ENCODE measurements around the gene LRRC7. TPM values are rescaled to one million over a fixed set of nuclear protein-coding genes. Genes with fewer than 3 reads are reported as not detected.

Gene LRRC7
- polyA plus RNA-seq, 1 of the 3 experiments (the other 2 are of a cell fraction), result 0.02 TPM

DNA sequence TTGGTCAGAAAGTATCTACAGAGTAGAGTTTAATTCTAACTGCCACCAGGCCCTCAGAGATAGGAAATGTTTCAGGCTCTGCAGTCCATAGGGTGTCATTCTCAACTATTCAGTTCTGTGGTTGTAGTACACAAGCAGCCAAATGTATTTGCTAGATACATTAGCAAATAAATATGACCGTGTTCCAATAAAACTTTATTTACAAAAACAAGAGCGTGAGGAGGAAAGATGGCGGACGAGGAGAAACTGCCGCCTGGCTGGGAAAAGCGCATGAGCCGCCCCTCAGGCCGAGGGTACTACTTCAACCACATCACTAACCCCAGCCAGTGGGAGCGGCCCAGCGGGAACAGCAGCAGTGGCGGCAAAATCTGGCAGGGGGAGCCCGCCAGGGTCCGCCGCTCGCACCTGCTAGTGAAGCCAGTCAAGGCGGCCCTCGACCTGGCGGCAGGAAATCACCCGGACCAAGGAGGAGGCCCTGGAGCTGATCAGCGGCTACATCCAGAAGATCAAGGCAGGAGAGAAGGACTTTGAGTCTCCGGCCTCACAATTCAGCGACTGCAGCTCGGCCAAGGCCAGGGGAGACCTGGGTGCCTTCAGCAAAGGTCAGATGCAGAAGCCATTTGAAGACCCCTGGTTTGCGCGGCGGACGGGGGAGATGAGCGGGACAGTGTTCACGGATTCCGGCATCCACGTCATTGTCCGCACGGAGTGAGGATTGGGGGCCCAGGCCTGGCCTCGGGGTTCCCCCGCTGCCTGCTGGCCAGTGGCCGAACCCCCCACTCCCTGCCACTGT is 351.6 kb downstream of the LRRC7 start:
- H3K9ac ChIP-seq, result no peak overlapping the region
- no peak for TF ChIP-seq RFX5 (IDR thresholded peaks at IDR 0.05; ENCODE audit: low read length)
- TF ChIP-seq RCOR1 (IDR thresholded peaks at IDR 0.05; ENCODE audit: low read length), result no peak
- TF ChIP-seq CHD2 (IDR thresholded peaks at IDR 0.05; ENCODE audit: low read length, partially characterized antibody), result no peak
- TF ChIP-seq, protein P1, sequence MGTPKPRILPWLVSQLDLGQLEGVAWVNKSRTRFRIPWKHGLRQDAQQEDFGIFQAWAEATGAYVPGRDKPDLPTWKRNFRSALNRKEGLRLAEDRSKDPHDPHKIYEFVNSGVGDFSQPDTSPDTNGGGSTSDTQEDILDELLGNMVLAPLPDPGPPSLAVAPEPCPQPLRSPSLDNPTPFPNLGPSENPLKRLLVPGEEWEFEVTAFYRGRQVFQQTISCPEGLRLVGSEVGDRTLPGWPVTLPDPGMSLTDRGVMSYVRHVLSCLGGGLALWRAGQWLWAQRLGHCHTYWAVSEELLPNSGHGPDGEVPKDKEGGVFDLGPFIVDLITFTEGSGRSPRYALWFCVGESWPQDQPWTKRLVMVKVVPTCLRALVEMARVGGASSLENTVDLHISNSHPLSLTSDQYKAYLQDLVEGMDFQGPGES (IDR thresholded peaks at IDR 0.05; ENCODE audit: low read depth, low read length), result no peak
- no peak for TF ChIP-seq TCF12 (IDR thresholded peaks at IDR 0.05)
- no peak for TF ChIP-seq FOXJ3 (CRISPR knock-in tag; IDR thresholded peaks at IDR 0.05)
- TF ChIP-seq GABPA (IDR thresholded peaks at IDR 0.05; ENCODE audit: low read depth), result no peak
- TF ChIP-seq MXI1 (IDR thresholded peaks at IDR 0.05; ENCODE audit: low read depth, low read length), result no peak
- TF ChIP-seq REST (IDR thresholded peaks at IDR 0.05; ENCODE audit: low read depth, low read length), result no peak
- WGBS (ENCODE audit: low lambda C conversion rate), result 95% methylated on average over 18 of the region's 36 CpGs
- ChIA-PET CTCF (no interaction called here), POLR2A (no interaction called here)
- DNase-seq, result no peak
- no peak overlapping the region for H2AFZ ChIP-seq (ENCODE audit: low read depth)
- no peaks in the 10 kb centered on the region for H3K36me3 ChIP-seq (replicated peaks in 1 of 2; ENCODE audit: control insufficient read depth in 1 of 2, insufficient read depth in 2 of 2, low read length in 1 of 2)
- H3F3A ChIP-seq (replicated peaks; ENCODE audit: insufficient read depth), result peaks cover 3% of the 10 kb centered on the region
- H3K27me3 ChIP-seq (ENCODE audit: insufficient read depth), result no peaks in the 10 kb centered on the region
- H3K79me2 ChIP-seq (ENCODE audit: insufficient read depth), result no peaks in the 10 kb centered on the region
- no peaks in the 10 kb centered on the region for H4K20me1 ChIP-seq (ENCODE audit: insufficient read depth)
- H3K4me2 ChIP-seq, result no peak overlapping the region
- H3K27ac ChIP-seq (ENCODE audit: low read depth in 2 of 2, low read length in 1 of 2), result no peak overlapping the region
- peaks cover 0 to 10% of the 10 kb centered on the region in 2 experiments; a peak in 3 of 4 replicates for H3K4me1 ChIP-seq (ENCODE audit: control insufficient read depth in 1 of 2, insufficient read depth in 2 of 2, low read depth in 1 of 2, low read length in 1 of 2)
- no peaks in the 10 kb centered on the region for H3K9me2 ChIP-seq
- H3K4me3 ChIP-seq (ENCODE audit: low read depth in 2 of 2, low read length in 1 of 2), result no peak overlapping the region
- H3K9me3 ChIP-seq, result no peaks in the 10 kb centered on the region

- POLR2A ChIA-PET, result no interaction called here
Observed at GRCh38 chr1:69919922-69920273, 352.2 kb downstream of the LRRC7 start.

More at GRCh38 chr1:69919922-69920273, 352.2 kb downstream of the LRRC7 start:
- DNase-seq, result no peak
- no peak overlapping the region for H3K4me3 ChIP-seq (ENCODE audit: low read depth in 2 of 2, low read length in 1 of 2)
- H3K36me3 ChIP-seq (replicated peaks in 1 of 2; ENCODE audit: control insufficient read depth in 1 of 2, insufficient read depth in 2 of 2, low read length in 1 of 2), result no peaks in the 10 kb centered on the region
- H2AFZ ChIP-seq (ENCODE audit: low read depth), result no peak overlapping the region
- H3K79me2 ChIP-seq (ENCODE audit: insufficient read depth), result no peaks in the 10 kb centered on the region
- H3K4me1 ChIP-seq (ENCODE audit: control insufficient read depth in 1 of 2, insufficient read depth in 2 of 2, low read depth in 1 of 2, low read length in 1 of 2), result peaks cover 0 to 6% of the 10 kb centered on the region in 2 experiments; a peak in 3 of 4 replicates
- H3K9me3 ChIP-seq, result no peaks in the 10 kb centered on the region
- H4K20me1 ChIP-seq (ENCODE audit: insufficient read depth), result no peaks in the 10 kb centered on the region
- H3K4me2 ChIP-seq, result no peak overlapping the region
- H3K9ac ChIP-seq, result no peak overlapping the region
- CTCF ChIA-PET, result no interaction called here
- H3K27me3 ChIP-seq (ENCODE audit: insufficient read depth), result no peaks in the 10 kb centered on the region
- no peak overlapping the region for H3K27ac ChIP-seq (ENCODE audit: low read depth in 2 of 2, low read length in 1 of 2)
- peaks cover 3% of the 10 kb centered on the region for H3F3A ChIP-seq (replicated peaks; ENCODE audit: insufficient read depth)
- 83% methylated on average over 4 of the region's 6 CpGs for WGBS (ENCODE audit: low lambda C conversion rate)
- no peaks in the 10 kb centered on the region for H3K9me2 ChIP-seq
- no peak for TF ChIP-seq FOXM1 (IDR thresholded peaks at IDR 0.05; ENCODE audit: low read depth)
- TF ChIP-seq JUND (IDR thresholded peaks at IDR 0.05), result no peak
- no peak for TF ChIP-seq FOXJ3 (CRISPR knock-in tag; IDR thresholded peaks at IDR 0.05)
- no peak for TF ChIP-seq RXRA (IDR thresholded peaks at IDR 0.05; ENCODE audit: borderline replicate concordance, low read depth)
- TF ChIP-seq PBX3 (IDR thresholded peaks at IDR 0.05), result no peak
- TF ChIP-seq YY1 (IDR thresholded peaks at IDR 0.05; ENCODE audit: low read depth), result no peak
- TF ChIP-seq CHD2 (IDR thresholded peaks at IDR 0.05; ENCODE audit: low read length, partially characterized antibody), result no peak
- TF ChIP-seq MAX (IDR thresholded peaks at IDR 0.05; ENCODE audit: low read depth), result no peak
- TF ChIP-seq TEAD4 (IDR thresholded peaks at IDR 0.05; ENCODE audit: borderline replicate concordance, insufficient read depth), result no peak
- no peak for TF ChIP-seq MXI1 (IDR thresholded peaks at IDR 0.05; ENCODE audit: low read depth, low read length)
- TF ChIP-seq EP300 (IDR thresholded peaks at IDR 0.05; ENCODE audit: borderline replicate concordance in 1 of 2, low read depth in 1 of 2, low read length in 1 of 2), result no peak
- TF ChIP-seq EZH2phosphoT487 (IDR thresholded peaks at IDR 0.05; ENCODE audit: borderline replicate concordance, low read depth), result no peak
- TF ChIP-seq, protein P2, sequence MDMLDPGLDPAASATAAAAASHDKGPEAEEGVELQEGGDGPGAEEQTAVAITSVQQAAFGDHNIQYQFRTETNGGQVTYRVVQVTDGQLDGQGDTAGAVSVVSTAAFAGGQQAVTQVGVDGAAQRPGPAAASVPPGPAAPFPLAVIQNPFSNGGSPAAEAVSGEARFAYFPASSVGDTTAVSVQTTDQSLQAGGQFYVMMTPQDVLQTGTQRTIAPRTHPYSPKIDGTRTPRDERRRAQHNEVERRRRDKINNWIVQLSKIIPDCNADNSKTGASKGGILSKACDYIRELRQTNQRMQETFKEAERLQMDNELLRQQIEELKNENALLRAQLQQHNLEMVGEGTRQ (IDR thresholded peaks at IDR 0.05; ENCODE audit: borderline replicate concordance, low read depth, low read length), result no peak
- TF ChIP-seq NRF1 (IDR thresholded peaks at IDR 0.05; ENCODE audit: low read depth, low read length), result no peak

Data from SK-N-SH (cell line).